HuH-7.5 (cell line): Measurements from ENCODE around the gene PARD3B.
"Not testable (repeated sequence)": the region's sequence is repeated elsewhere in the genome, so short reads cannot be mapped to it uniquely, and the experiment has no call there.

Source experiments
- DNase-seq: peaks from one replicate; pipeline ENCODE4 v3.0.0; 2011; ENCODE audit warnings: low spot score

Gene PARD3B

GRCh38 chr2:205193836-205194228, 648.6 kb downstream of the PARD3B start:
- no peak for DNase-seq

GRCh38 chr2:205197468-205198139, 652.3 kb downstream of the PARD3B start:
- no peak for DNase-seq

DNA sequence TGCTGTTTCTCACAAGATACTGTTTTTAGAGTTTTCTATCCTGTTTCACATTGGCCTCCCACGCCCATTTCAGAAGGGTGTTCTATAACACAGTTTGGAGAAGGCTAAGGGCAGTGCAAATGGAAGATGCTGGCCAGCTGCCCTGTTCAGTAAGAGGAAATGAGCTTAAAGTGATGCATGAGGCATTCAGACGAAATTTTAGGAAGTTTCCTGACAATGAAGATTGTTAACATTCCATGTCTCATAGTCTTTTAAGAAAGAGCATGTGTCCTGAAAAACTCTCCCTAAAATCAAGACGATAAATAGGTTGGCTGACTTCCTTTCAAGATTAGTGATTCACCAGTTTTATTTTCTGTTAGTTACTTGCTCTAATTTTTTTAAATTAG, 652.9 kb downstream of the PARD3B start:
- DNase-seq: no peak

DNA sequence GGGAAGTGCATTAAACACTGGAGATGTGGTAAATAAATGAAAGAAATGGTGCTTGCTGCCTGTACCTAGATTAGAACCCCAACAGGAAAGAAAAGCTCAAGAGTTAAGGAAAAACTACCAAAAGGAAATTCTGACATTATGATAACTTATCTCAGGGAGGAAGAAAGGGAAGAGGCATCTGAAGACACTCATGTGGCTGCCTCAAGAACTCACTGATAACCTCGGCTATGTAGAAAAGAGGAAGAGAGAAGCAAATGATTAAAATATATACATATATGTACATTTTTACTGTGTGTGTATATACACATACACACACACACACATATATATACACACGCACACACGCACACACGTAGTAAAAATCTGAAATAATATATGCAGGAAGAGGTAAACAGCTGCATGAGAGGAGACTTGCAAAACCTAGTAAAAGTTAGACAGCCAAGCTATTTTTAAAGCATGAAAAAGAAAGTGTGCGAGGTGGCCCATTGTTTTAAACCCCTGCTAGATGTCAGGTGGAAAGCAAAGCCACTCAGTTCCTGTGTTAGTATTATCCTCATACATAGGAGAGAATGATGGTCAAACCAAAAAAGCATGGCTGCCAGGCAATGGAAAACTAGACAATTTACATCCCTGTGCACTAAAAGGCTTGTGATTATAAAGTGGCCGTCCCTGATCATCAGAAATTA, 654.0 kb downstream of the PARD3B start:
- DNase-seq: no peak

DNA sequence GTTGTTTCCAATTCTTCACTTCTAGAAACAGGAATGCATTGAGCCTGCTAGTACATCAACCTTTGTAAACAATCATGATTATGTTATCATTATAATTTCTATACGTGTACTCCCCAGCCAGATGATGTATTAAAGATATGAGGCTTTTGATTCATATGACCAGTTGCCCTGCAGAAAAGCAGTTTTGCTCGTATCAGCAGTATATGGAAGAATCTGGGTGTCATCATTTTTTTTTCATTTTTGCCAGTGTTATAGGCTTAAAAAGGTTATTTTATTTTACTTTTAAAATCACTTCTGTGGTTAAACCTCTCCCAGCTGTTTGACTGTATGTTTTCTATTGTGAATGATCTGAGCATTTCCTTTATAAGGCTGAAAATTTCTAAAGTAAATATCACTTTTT, 665.2 kb downstream of the PARD3B start:
- DNase-seq: no peak

DNA sequence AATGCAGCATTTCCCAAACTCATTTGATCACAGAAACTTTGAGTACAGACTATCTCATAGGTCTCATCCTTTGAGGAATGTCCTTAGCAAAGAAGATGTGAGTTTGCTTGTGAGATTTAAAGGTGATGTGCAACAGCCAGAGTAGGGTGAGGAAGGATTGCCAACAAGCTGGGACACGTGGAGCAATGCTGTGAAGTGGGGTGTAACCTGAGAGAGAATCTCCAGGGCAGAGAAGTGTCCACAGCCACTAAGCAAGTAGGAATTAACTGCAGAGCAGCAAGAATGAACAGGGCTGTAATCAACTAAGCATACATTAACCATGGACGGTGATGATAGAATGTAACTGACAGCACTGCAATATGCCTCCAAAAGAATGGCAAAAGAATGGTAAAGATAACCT, 667.1 kb downstream of the PARD3B start:
- DNase-seq: no peak

GRCh38 chr2:205216092-205216491, 670.8 kb downstream of the PARD3B start:
- no peak for DNase-seq

GRCh38 chr2:205216580-205216979, 671.3 kb downstream of the PARD3B start:
- no peak for DNase-seq

- DNase-seq: no peak
These were observed 671.7 kb downstream of the PARD3B start for GRCh38 chr2:205217004-205217403.

GRCh38 chr2:205218056-205218455, 672.8 kb downstream of the PARD3B start:
- no peak for DNase-seq

GRCh38 chr2:205218816-205219215, 673.5 kb downstream of the PARD3B start:
- DNase-seq: not testable (repeated sequence)

DNA sequence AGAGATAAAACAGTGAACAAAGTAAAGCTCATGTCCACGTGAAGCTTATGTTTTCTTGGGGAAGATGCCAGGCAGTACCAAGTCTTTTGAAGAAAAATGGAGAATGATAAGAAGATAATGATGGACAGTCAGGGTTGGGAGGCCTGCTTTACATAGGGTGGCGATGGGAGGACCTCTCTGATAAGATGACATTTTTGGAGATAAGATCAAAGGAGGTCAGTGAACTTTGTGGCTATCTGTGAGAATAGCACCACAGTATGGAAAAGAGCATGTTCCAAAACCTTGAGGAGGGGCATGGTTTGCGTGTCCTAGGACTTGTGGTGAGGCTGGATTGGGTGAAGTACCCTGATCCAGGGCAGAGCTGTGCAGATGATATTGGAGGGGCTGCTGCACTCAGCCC, 675.3 kb downstream of the PARD3B start:
- DNase-seq: no peak

DNA sequence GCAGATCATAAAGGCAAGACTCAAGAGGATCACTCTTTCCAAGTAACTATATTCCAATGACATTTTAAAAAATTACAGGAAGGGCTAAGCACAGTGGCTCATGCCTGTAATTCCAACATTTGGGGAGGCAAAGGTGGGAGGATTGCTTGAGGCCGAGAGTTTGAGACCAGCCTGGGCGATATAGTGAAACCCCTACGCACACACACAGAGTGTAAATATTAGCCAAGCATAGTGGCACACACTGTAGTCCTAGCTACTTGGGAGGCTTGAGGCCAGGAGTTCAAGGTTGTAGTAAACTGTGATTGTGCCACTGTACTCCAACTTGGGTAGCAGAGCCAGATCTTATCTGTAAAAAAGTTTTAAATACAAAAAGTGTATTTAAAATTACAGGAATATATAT, 686.8 kb downstream of the PARD3B start:
- no peak for DNase-seq

- peak; percentile 5 for DNase-seq
These were observed 690.2 kb downstream of the PARD3B start for GRCh38 chr2:205235434-205235833.

DNA sequence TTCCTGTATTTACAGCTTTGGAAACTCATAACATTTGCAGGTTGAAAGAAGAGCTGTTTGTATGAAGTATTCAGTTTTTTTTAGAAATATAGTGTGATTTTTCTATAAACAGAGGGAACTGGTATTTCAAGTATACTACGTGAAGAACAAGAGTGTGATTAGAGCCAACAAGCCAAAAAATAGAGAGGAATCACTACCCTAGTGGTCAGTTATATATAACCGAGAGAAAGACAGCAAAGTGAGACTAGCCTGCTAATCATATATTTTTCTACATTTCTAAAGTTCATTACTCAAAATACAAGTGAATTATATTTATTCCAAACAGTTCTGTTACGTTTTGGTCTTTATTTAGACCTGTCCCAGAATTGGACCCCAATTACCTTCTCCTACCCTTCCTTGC, 692.2 kb downstream of the PARD3B start:
- no peak for DNase-seq

GRCh38 chr2:205245001-205245400, 699.7 kb downstream of the PARD3B start:
- DNase-seq: no peak

- DNase-seq: no peak
These were observed 700.4 kb downstream of the PARD3B start for GRCh38 chr2:205245652-205246051.

GRCh38 chr2:205259121-205259520, 713.8 kb downstream of the PARD3B start:
- DNase-seq: no peak

DNA sequence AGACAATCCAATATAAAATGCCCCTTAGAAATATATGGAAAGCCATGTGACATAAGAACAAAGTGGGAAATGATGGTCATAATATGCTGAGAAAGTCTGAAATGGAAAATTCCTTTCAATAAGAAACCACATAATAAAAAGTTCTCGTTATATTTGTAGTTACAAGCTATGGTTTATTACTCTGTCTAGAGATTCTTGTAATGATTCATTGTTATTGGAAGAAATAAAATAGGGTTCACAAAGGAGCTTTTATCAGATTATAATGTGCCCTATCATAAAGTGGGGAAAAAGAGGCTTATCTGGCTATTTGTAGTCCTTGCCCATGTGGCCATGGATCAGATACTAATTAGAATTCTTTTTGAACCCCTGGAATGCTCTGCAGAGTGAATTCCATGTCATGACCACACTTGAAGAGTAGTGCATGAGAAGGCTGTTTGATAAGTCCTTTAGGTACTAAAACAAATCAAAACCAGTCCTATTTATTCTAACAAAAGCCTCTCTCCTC, 716.3 kb downstream of the PARD3B start:
- DNase-seq: no peak

GRCh38 chr2:205267323-205267722, 722.0 kb downstream of the PARD3B start:
- no peak for DNase-seq

DNA sequence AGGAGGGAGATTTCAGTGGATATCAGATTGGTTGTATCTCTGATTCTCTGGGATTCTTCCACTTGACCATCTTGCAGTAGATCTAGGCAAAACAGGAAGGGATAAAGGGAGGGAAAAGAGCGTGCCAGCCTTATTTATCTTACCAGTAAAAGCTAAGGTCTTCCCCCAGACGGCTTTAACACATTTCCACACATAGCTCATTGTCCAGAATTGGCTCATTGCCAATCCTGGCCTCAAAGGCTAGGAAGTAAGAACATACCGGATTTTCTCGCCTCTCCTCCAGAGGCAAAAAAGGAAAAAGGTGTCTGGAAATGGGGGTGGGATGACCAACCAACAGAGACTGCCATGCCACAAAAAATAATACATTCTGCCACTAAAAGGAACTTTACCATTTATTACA, 725.4 kb downstream of the PARD3B start:
- DNase-seq: no peak

- DNase-seq: no peak
These were observed 727.9 kb downstream of the PARD3B start for GRCh38 chr2:205273148-205273547.

DNA sequence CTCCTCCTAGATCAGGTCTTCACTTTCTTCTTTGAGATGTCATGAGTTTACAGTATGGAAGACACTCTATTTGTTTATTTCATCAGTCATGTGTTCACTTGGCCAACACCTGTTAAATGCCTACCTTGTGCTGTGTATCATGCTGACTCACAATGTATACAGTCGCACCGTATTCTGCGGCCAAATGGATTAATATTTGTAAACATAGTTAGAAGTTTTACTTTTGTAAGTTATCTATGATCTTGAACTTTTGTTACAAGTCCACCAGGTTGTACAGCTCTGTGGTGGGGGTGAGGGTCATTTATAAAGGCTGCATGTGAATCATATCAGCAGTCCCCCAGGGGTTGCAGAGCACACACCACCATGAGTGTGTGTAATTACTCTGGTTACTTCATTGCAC, 728.4 kb downstream of the PARD3B start:
- DNase-seq: no peak

- DNase-seq: no peak
These were observed 729.5 kb downstream of the PARD3B start for GRCh38 chr2:205274801-205275200.
